Measurements from ENCODE around the gene SNRPA.
A peak's percentile ranks its signal among the peaks of the same experiment; 100 is the strongest.

The SNRPA gene

GRCh38 chr19:40716482-40717324 is 34.3 kb upstream of the SNRPA start, which contains the start of the genes COQ8B and ITPKC:
Gene COQ8B, minus strand, starts transcription at chr19:40716886. Its CDS starts 2,254 bp downstream, at chr19:40714632.
Gene ITPKC, plus strand, starts transcription at chr19:40717112. Its CDS starts 24 bp downstream, at chr19:40717136.
- Histone ChIP-seq H3K36me3 (ENCODE audit: control insufficient read depth in 1 of 2, insufficient read depth in 2 of 2, low read length in 2 of 2) (peaks cover 4 to 11% of the 10 kb centered on the region in 2 experiments), H3K27ac (ENCODE audit: low read depth, low read length) (peak within 1 kb of the TSS; percentile 98), H4K8ac (ENCODE audit: low read depth, low read length) (peak within 1 kb of the TSS; percentile 78), H3K18ac (ENCODE audit: low read length) (peak within 1 kb of the TSS; percentile 46), H3K4me3 (ENCODE audit: low read depth, low read length) (peak within 1 kb of the TSS; percentile 73), H3K23ac (ENCODE audit: low read length) (no peak within 1 kb of the TSS), H2BK12ac (ENCODE audit: low read length) (peak within 1 kb of the TSS; percentile 83), H4K12ac (ENCODE audit: low read depth, low read length) (peak within 1 kb of the TSS; percentile 73), H3K9me3 (ENCODE audit: insufficient read depth, low read depth, low read length) (no peaks in the 10 kb centered on the region), H2BK120ac (ENCODE audit: insufficient read depth, low read length, poor library complexity) (peak within 1 kb of the TSS; percentile 91), H3K4ac (ENCODE audit: low read depth, low read length) (peak within 1 kb of the TSS; percentile 76), H3K79me1 (ENCODE audit: low read length) (peaks cover 41% of the 10 kb centered on the region), H4K91ac (ENCODE audit: low read depth, low read length) (peak within 1 kb of the TSS; percentile 86), H2BK5ac (ENCODE audit: low read depth, low read length, poor library complexity) (peak within 1 kb of the TSS; percentile 94), H3K4me2 (ENCODE audit: low read length) (peak within 1 kb of the TSS; percentile 82), H3K27me3 (ENCODE audit: insufficient read depth, low read length) (no peaks in the 10 kb centered on the region), H2AK5ac (ENCODE audit: low read length) (peak within 1 kb of the TSS; percentile 65), H3K79me2 (ENCODE audit: control insufficient read depth, insufficient read depth, low read length, poor library complexity) (peaks cover 30% of the 10 kb centered on the region), H3K9ac (ENCODE audit: low read length) (peak within 1 kb of the TSS; percentile 79), H2AFZ (ENCODE audit: insufficient read depth, low read length, poor library complexity) (peak within 1 kb of the TSS; percentile 42), H3K4me1 (ENCODE audit: control insufficient read depth in 1 of 2, insufficient read depth in 2 of 2, low read length in 2 of 2) (peaks cover 11 to 13% of the 10 kb centered on the region in 2 experiments), H3K14ac (ENCODE audit: low read length) (peak within 1 kb of the TSS; percentile 88)
- DNase-seq, result peak; percentile 97 to 99
- WGBS (ENCODE audit: extremely low coverage, insufficient coverage, insufficient read length), result no CpG with 5 or more reads among the region's 76 CpGs

- Histone ChIP-seq H3K18ac (ENCODE audit: low read length) (peak overlapping the region; percentile 44), H2BK5ac (ENCODE audit: low read depth, low read length, poor library complexity) (peak overlapping the region; percentile 82), H3K9ac (ENCODE audit: low read length) (peak overlapping the region; percentile 77), H3K14ac (ENCODE audit: low read length) (peak overlapping the region; percentile 88), H4K12ac (ENCODE audit: low read depth, low read length) (peak overlapping the region; percentile 34), H3K79me2 (ENCODE audit: control insufficient read depth, insufficient read depth, low read length, poor library complexity) (peaks cover 30% of the 10 kb centered on the region), H3K27ac (ENCODE audit: low read depth, low read length) (peak overlapping the region; percentile 78), H4K8ac (ENCODE audit: low read depth, low read length) (peak overlapping the region; percentile 70), H2BK12ac (ENCODE audit: low read length) (peak overlapping the region; percentile 30), H3K4ac (ENCODE audit: low read depth, low read length) (peak overlapping the region; percentile 32), H2AK5ac (ENCODE audit: low read length) (peak overlapping the region; percentile 65), H3K79me1 (ENCODE audit: low read length) (peaks cover 41% of the 10 kb centered on the region), H3K4me2 (ENCODE audit: low read length) (peak overlapping the region; percentile 80), H3K4me1 (ENCODE audit: control insufficient read depth in 1 of 2, insufficient read depth in 2 of 2, low read length in 2 of 2) (peaks cover 11 to 13% of the 10 kb centered on the region in 2 experiments), H3K23ac (ENCODE audit: low read length) (no peak overlapping the region), H3K9me3 (ENCODE audit: insufficient read depth, low read depth, low read length) (no peaks in the 10 kb centered on the region), H3K36me3 (ENCODE audit: control insufficient read depth in 1 of 2, insufficient read depth in 2 of 2, low read length in 2 of 2) (peaks cover 6 to 16% of the 10 kb centered on the region in 2 experiments), H2AFZ (ENCODE audit: insufficient read depth, low read length, poor library complexity) (peak overlapping the region; percentile 42), H4K91ac (ENCODE audit: low read depth, low read length) (peak overlapping the region; percentile 86), H3K4me3 (ENCODE audit: low read depth, low read length) (peak overlapping the region; percentile 73), H2BK120ac (ENCODE audit: insufficient read depth, low read length, poor library complexity) (peak overlapping the region; percentile 77), H3K27me3 (ENCODE audit: insufficient read depth, low read length) (no peaks in the 10 kb centered on the region)
- no CpG with 5 or more reads among the region's 20 CpGs for WGBS (ENCODE audit: extremely low coverage, insufficient coverage, insufficient read length)
- DNase-seq, result no peak
These were observed 33.6 kb upstream of the SNRPA start for GRCh38 chr19:40717325-40717879.

DNA sequence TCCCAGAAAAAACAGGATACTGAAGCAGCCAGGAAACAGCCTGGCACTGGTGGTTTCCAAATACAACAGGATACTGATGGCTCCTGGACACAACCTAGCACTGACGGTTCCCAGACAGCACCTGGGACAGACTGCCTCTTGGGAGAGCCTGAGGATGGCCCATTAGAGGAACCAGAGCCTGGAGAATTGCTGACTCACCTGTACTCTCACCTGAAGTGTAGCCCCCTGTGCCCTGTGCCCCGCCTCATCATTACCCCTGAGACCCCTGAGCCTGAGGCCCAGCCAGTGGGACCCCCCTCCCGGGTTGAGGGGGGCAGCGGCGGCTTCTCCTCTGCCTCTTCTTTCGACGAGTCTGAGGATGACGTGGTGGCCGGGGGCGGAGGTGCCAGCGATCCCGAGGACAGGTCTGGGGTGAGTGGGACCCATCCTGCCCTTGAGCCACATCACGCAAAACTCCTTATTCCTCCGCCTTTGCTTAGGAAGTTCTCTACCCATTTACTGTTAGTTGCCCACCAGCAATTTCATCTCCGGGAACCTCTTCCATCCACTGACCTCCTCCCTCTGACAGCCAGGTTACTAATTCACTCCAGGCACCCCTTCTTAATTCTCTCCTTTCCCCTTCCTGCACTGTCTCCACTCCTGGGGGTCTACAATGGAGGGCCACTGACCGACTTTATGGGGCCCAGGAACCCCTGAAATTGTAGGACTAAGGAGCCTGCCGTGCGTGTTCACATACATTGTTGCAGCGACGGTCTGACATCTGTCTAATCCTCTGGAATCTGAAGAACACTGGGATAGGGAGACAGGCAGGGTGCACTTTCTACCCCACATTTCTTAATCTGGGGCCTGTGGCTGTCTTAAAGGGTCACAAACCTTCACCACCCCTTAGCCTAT is 32.9 kb upstream of the SNRPA start:
- peaks cover 31% of the 10 kb centered on the region for H3K79me2 ChIP-seq (ENCODE audit: control insufficient read depth, insufficient read depth, low read length, poor library complexity)
- no CpG with 5 or more reads among the region's 20 CpGs for WGBS (ENCODE audit: extremely low coverage, insufficient coverage, insufficient read length)
- H3K4me2 ChIP-seq (ENCODE audit: low read length), result peak overlapping the region; percentile 80
- H3K14ac ChIP-seq (ENCODE audit: low read length), result peak overlapping the region; percentile 88
- H2AK5ac ChIP-seq (ENCODE audit: low read length), result peak overlapping the region; percentile 65
- peak overlapping the region; percentile 19 for H4K8ac ChIP-seq (ENCODE audit: low read depth, low read length)
- peak overlapping the region; percentile 15 for H2BK12ac ChIP-seq (ENCODE audit: low read length)
- H2AFZ ChIP-seq (ENCODE audit: insufficient read depth, low read length, poor library complexity), result peak overlapping the region; percentile 31
- peak overlapping the region; percentile 32 for H3K4ac ChIP-seq (ENCODE audit: low read depth, low read length)
- peak overlapping the region; percentile 79 for H3K9ac ChIP-seq (ENCODE audit: low read length)
- H3K4me3 ChIP-seq (ENCODE audit: low read depth, low read length), result peak overlapping the region; percentile 73
- peak overlapping the region; percentile 82 for H2BK5ac ChIP-seq (ENCODE audit: low read depth, low read length, poor library complexity)
- H2BK120ac ChIP-seq (ENCODE audit: insufficient read depth, low read length, poor library complexity), result peak overlapping the region; percentile 77
- H4K91ac ChIP-seq (ENCODE audit: low read depth, low read length), result peak overlapping the region; percentile 86
- DNase-seq, result peak in 1 of 2 donors; percentile 43
- no peak overlapping the region for H3K23ac ChIP-seq (ENCODE audit: low read length)
- peak overlapping the region; percentile 78 for H3K27ac ChIP-seq (ENCODE audit: low read depth, low read length)
- H3K9me3 ChIP-seq (ENCODE audit: insufficient read depth, low read depth, low read length), result no peaks in the 10 kb centered on the region
- peak overlapping the region; percentile 44 for H3K18ac ChIP-seq (ENCODE audit: low read length)
- peaks cover 11 to 13% of the 10 kb centered on the region in 2 experiments for H3K4me1 ChIP-seq (ENCODE audit: control insufficient read depth in 1 of 2, insufficient read depth in 2 of 2, low read length in 2 of 2)
- H3K27me3 ChIP-seq (ENCODE audit: insufficient read depth, low read length), result no peaks in the 10 kb centered on the region
- peak overlapping the region; percentile 34 for H4K12ac ChIP-seq (ENCODE audit: low read depth, low read length)
- H3K79me1 ChIP-seq (ENCODE audit: low read length), result peaks cover 41% of the 10 kb centered on the region
- H3K36me3 ChIP-seq (ENCODE audit: control insufficient read depth in 1 of 2, insufficient read depth in 2 of 2, low read length in 2 of 2), result peaks cover 4 to 12% of the 10 kb centered on the region in 2 experiments
